Measurements from ENCODE around the gene C9orf78.

DNA sequence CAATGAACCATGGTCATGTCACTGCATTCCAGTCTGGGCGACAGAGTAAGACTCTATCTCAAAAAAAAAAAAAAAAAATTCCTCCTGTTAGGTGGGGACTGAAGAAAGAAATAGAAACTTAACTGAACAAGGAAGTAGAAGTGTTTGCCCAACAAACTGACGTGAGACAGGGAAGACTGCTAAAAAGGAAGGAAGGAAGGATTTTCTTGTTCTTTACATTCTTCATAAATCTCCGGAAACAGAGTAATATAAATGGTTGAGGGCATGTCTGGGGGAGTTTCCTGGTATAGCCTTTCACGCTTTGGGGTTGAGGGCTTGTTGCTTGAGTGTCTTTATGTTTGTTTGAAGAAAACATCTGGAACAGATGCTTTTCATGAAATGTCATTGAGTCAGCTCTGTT, 29.0 kb downstream of the C9orf78 start:
- TF ChIP-seq, protein P1, sequence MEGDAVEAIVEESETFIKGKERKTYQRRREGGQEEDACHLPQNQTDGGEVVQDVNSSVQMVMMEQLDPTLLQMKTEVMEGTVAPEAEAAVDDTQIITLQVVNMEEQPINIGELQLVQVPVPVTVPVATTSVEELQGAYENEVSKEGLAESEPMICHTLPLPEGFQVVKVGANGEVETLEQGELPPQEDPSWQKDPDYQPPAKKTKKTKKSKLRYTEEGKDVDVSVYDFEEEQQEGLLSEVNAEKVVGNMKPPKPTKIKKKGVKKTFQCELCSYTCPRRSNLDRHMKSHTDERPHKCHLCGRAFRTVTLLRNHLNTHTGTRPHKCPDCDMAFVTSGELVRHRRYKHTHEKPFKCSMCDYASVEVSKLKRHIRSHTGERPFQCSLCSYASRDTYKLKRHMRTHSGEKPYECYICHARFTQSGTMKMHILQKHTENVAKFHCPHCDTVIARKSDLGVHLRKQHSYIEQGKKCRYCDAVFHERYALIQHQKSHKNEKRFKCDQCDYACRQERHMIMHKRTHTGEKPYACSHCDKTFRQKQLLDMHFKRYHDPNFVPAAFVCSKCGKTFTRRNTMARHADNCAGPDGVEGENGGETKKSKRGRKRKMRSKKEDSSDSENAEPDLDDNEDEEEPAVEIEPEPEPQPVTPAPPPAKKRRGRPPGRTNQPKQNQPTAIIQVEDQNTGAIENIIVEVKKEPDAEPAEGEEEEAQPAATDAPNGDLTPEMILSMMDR (IDR thresholded peaks at IDR 0.05), result no peak
- TF ChIP-seq POLR2AphosphoS5 (IDR thresholded peaks at IDR 0.05) (no peak), POLR2A (IDR thresholded peaks at IDR 0.05) (no peak)

Measured in upper lobe of left lung (tissue), 4 donors.